K562 (cell line): Measurements from ENCODE around the gene CCDC68. TPM values are rescaled to one million over a fixed set of nuclear protein-coding genes. Genes with fewer than 3 reads are reported as not detected.

Experiments used
- ATF7 ChIP-seq: fragments of 450-650 bp; IDR thresholded peaks from 2 replicates; pipeline ENCODE4 v1.7.1; 2014; ENCODE audit warnings: mild to moderate bottlenecking, moderate library complexity
- CBX2 ChIP-seq: fragments of 200-600 bp; sonication (generic); IDR thresholded peaks from one replicate; pipeline ENCODE4 v1.6.1; 2012; ENCODE audit warnings: mild to moderate bottlenecking, low read length, inconsistent platforms; ENCODE audit not compliant: insufficient read depth, poor library complexity, severe bottlenecking
- HDAC2 ChIP-seq: fragments of 450-650 bp; IDR thresholded peaks from 2 replicates; pipeline ENCODE4 v1.6.1; 2016; ENCODE audit warnings: mild to moderate bottlenecking
- LCOR ChIP-seq: sonication (generic); formaldehyde crosslinking; IDR thresholded peaks from 2 replicates; pipeline ENCODE4 v1.8.0; 2022; ENCODE audit warnings: mild to moderate bottlenecking, missing genetic modification reagents
- MED1 ChIP-seq: sonication (generic); formaldehyde crosslinking; IDR thresholded peaks from 2 replicates; pipeline ENCODE4 v1.8.1; 2023; ENCODE audit warnings: missing genetic modification reagents, borderline replicate concordance
- RAD21 ChIP-seq, 2 experiments: fragments of 250-450 bp in 1 of 2; fragments of 450-650 bp in 1 of 2; sonication (Bioruptor Pico) in 1 of 2; formaldehyde crosslinking in 1 of 2; IDR thresholded peaks in 1 of 2; conservative IDR thresholded peaks in 1 of 2; 2 replicates each; pipeline versions ENCODE4 v1.4.0 to v1.8.0; 2020 to 2022; ENCODE audit warnings: mild to moderate bottlenecking in 2 of 2, moderate library complexity in 1 of 2
- SAFB2 ChIP-seq: fragments of 200-400 bp; formaldehyde crosslinking; IDR thresholded peaks from 2 replicates; pipeline ENCODE4 v1.6.1; 2018; ENCODE audit warnings: borderline replicate concordance, low read length, low read depth, moderate library complexity; ENCODE audit not compliant: severe bottlenecking
- SMAD3 ChIP-seq: fragments of 450-650 bp; formaldehyde crosslinking; conservative IDR thresholded peaks from 2 replicates; pipeline ENCODE4 v1.4.0; 2020; ENCODE audit warnings: mild to moderate bottlenecking
- SMARCA4 ChIP-seq: fragments of 450-650 bp; IDR thresholded peaks from 2 replicates; pipeline ENCODE4 v1.6.1; 2016
- STAG1 ChIP-seq: sonication (generic); formaldehyde crosslinking; IDR thresholded peaks from 2 replicates; pipeline ENCODE4 v1.5.0; 2020; ENCODE audit warnings: missing genetic modification reagents, borderline replicate concordance
- ZBTB17 ChIP-seq: fragments of 450-650 bp; formaldehyde crosslinking; IDR thresholded peaks from 2 replicates; pipeline ENCODE4 v1.4.0; 2020; ENCODE audit warnings: mild to moderate bottlenecking
- ZC3H11A ChIP-seq: IDR thresholded peaks from 2 replicates; pipeline ENCODE4 v1.6.1; 2012; ENCODE audit warnings: low read depth, low read length, improper control_type of control experiment
- ZC3H4 ChIP-seq: sonication (generic); formaldehyde crosslinking; IDR thresholded peaks from 2 replicates; pipeline ENCODE4 v1.9.0; 2021; ENCODE audit warnings: missing genetic modification reagents, borderline replicate concordance
- ZC3H8 ChIP-seq: fragments of 450-650 bp; IDR thresholded peaks from 2 replicates; pipeline ENCODE4 v1.6.1; 2017
- ZFPM2 ChIP-seq: fragments of 250-450 bp; sonication (Bioruptor Pico); IDR thresholded peaks from 2 replicates; pipeline ENCODE4 v1.5.1; 2022; ENCODE audit warnings: mild to moderate bottlenecking
- ZNF146 ChIP-seq: IDR thresholded peaks from one replicate; pipeline ENCODE4 v1.6.1; 2018; ENCODE audit warnings: missing compliant biosample characterization; ENCODE audit not compliant: unreplicated experiment
- ZNF165 ChIP-seq: fragments of 250-450 bp; sonication (Bioruptor Pico); IDR thresholded peaks from 2 replicates; pipeline ENCODE4 v1.4.0; 2020; ENCODE audit warnings: borderline replicate concordance
- ZNF239 ChIP-seq: fragments of 250-450 bp; sonication (Bioruptor Pico); IDR thresholded peaks from 2 replicates; pipeline ENCODE4 v1.4.0; 2020; ENCODE audit warnings: mild to moderate bottlenecking
- polyA plus RNA-seq, 8 experiments: library from polyadenylated mRNA; depleted of rRNA in 4 of 8; stranded (reverse) in 5 of 8; unstranded in 3 of 8; fragments of >200 nt; fragmentation: Nextera tagmentation in 2 of 8; fragmentation: Illumina TruSeq in 1 of 8; extraction: Ambion mirVana in 2 of 8; extraction: Trizol in 1 of 8; gene quantifications; 2 replicates each; pipeline versions ENCODE4 v1.2.1 to v1.2.3, GENCODE V29; 2011 to 2014; ENCODE audit warnings: inconsistent platforms in 1 of 8, missing spikeins in 1 of 8
- total RNA-seq, 7 experiments: library from RNA; depleted of rRNA in 6 of 7; stranded (reverse); fragments of >200 nt in 6 of 7; fragmentation: Illumina TruSeq in 2 of 7; extraction: Trizol in 2 of 7; gene quantifications; 2 replicates each; pipeline versions ENCODE4 v1.2.1 to v1.2.3, GENCODE V29; 2011 to 2021; ENCODE audit warnings: low replicate concordance in 1 of 7
- TF ChIP-seq, protein P1 (sequence below), 2 experiments: fragments of 450-650 bp; IDR thresholded peaks; 2 replicates each; pipeline ENCODE4 v1.6.1; 2018; ENCODE audit warnings: mild to moderate bottlenecking in 2 of 2, low read depth in 1 of 2; ENCODE audit not compliant: partially characterized antibody in 2 of 2
- TF ChIP-seq, protein P2 (sequence below): fragments of 250-450 bp; sonication (Bioruptor Pico); IDR thresholded peaks from 2 replicates; pipeline ENCODE4 v1.5.1; 2021; ENCODE audit warnings: mild to moderate bottlenecking

The CCDC68 gene
- total and polyA plus RNA-seq, 9 of the 15 experiments (the other 6 are each of a cell fraction or from before 2014, with no cell fraction given): 0.28 to 4.5 (median 1.4) TPM

DNA sequence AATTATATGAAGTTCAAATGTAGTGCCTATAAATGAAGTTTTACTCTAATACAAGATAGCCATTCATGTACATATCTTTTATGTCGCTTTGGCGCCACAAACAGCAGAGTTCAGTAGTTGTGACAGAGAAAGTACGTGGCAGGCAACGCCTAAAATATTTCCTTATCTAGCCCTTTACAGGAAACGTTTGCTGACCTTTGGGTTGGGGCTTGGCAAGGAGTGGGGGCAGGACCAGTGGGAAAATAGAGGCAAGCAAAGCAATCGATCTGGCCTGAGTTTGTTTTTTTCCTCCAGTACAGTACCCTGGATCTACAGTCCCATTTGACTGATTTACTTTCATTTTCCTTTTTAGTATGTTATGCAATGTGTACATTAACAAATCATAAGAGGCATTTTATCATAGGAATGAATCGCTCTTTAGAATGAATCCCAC lies 13.1 kb downstream of the CCDC68 start (continued):
- TF ChIP-seq SMARCA4 (peak; percentile 73), HDAC2 (no peak), ZNF239 (no peak), ZNF165 (CRISPR knock-in tag) (no peak), ZC3H11A (no peak), ZNF146 (CRISPR knock-in tag) (no peak), STAG1 (no peak), RAD21 (CRISPR knock-in tag; conservative IDR thresholded peaks at IDR 0.05 in 1 of 2, IDR thresholded peaks at IDR 0.05 in 1 of 2) (peak in 1 of 2 experiments; percentile 24; a peak in 2 of 4 replicates), ZFPM2 (no peak), ZC3H4 (CRISPR knock-in tag) (no peak), SAFB2 (no peak), CBX2 (no peak), SMAD3 (CRISPR knock-in tag) (no peak), ZBTB17 (no peak), ZC3H8 (no peak), ATF7 (0 out of 2 replicates have a peak, but pooled peaks have one; percentile 18), MED1 (no peak), LCOR (CRISPR knock-in tag) (0 out of 2 replicates have a peak, but pooled peaks have one; percentile 34)
- TF ChIP-seq, protein P1, sequence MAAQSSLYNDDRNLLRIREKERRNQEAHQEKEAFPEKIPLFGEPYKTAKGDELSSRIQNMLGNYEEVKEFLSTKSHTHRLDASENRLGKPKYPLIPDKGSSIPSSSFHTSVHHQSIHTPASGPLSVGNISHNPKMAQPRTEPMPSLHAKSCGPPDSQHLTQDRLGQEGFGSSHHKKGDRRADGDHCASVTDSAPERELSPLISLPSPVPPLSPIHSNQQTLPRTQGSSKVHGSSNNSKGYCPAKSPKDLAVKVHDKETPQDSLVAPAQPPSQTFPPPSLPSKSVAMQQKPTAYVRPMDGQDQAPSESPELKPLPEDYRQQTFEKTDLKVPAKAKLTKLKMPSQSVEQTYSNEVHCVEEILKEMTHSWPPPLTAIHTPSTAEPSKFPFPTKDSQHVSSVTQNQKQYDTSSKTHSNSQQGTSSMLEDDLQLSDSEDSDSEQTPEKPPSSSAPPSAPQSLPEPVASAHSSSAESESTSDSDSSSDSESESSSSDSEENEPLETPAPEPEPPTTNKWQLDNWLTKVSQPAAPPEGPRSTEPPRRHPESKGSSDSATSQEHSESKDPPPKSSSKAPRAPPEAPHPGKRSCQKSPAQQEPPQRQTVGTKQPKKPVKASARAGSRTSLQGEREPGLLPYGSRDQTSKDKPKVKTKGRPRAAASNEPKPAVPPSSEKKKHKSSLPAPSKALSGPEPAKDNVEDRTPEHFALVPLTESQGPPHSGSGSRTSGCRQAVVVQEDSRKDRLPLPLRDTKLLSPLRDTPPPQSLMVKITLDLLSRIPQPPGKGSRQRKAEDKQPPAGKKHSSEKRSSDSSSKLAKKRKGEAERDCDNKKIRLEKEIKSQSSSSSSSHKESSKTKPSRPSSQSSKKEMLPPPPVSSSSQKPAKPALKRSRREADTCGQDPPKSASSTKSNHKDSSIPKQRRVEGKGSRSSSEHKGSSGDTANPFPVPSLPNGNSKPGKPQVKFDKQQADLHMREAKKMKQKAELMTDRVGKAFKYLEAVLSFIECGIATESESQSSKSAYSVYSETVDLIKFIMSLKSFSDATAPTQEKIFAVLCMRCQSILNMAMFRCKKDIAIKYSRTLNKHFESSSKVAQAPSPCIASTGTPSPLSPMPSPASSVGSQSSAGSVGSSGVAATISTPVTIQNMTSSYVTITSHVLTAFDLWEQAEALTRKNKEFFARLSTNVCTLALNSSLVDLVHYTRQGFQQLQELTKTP (IDR thresholded peaks at IDR 0.05; ENCODE audit: low read depth in 1 of 2, partially characterized antibody in 2 of 2): no peak
- TF ChIP-seq, protein P2, sequence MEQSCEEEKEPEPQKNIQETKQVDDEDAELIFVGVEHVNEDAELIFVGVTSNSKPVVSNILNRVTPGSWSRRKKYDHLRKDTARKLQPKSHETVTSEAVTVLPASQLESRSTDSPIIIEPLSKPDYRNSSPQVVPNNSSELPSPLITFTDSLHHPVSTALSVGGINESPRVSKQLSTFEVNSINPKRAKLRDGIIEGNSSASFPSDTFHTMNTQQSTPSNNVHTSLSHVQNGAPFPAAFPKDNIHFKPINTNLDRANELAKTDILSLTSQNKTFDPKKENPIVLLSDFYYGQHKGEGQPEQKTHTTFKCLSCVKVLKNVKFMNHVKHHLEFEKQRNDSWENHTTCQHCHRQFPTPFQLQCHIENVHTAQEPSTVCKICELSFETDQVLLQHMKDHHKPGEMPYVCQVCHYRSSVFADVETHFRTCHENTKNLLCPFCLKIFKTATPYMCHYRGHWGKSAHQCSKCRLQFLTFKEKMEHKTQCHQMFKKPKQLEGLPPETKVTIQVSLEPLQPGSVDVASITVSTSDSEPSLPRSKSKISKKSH (CRISPR knock-in tag): no peak
